ENCODE data around the gene ZMIZ2. TPM values are rescaled to one million over a fixed set of nuclear protein-coding genes. Genes with fewer than 3 reads are reported as not detected.

ZMIZ2 gene
- total RNA-seq, 1 donor from 2014 or later = 99.5 TPM

DNA sequence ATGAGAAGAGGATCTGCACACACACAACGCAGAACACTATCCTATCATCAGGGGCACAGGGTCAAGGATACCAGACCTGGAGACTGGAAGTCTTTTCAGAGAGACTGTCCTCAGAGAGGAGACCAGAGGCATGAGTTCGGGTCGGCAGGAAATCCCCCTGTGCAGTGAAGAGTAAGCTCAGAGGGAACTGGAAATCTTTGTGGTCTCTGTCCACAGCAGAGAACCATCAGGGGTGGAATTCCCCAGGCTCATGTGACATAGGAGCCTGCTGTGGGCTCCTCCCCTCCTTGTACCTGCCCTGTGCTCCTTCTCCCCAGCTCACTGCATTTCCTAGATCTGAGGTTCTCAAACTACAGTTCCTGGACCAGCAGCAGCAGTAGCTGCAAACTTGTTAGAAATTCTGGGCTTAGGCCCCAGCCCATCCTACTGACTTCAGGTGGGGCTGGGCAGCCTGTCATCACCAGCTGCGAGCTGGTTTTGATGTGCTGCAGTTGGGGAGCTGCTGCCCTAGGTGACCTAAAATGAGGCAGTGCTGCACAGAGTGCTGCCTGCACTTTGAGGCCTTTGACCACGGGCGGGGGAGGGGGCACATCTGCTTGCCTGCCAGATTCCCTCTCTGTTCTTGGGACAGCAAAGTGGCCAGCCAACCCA, 2.4 kb downstream of the ZMIZ2 start:
- H3K27ac Mint-ChIP-seq (ENCODE audit: unreplicated experiment) = no peak overlapping the region
- TF ChIP-seq, protein P1, sequence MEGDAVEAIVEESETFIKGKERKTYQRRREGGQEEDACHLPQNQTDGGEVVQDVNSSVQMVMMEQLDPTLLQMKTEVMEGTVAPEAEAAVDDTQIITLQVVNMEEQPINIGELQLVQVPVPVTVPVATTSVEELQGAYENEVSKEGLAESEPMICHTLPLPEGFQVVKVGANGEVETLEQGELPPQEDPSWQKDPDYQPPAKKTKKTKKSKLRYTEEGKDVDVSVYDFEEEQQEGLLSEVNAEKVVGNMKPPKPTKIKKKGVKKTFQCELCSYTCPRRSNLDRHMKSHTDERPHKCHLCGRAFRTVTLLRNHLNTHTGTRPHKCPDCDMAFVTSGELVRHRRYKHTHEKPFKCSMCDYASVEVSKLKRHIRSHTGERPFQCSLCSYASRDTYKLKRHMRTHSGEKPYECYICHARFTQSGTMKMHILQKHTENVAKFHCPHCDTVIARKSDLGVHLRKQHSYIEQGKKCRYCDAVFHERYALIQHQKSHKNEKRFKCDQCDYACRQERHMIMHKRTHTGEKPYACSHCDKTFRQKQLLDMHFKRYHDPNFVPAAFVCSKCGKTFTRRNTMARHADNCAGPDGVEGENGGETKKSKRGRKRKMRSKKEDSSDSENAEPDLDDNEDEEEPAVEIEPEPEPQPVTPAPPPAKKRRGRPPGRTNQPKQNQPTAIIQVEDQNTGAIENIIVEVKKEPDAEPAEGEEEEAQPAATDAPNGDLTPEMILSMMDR (conservative IDR thresholded peaks at IDR 0.05) = no peak
- no peak for DNase-seq (ENCODE audit: low read depth, low spot score)

GRCh38 chr7:44752822-44753221, 4.2 kb downstream of the ZMIZ2 start:
- Mint-ChIP-seq H3K36me3 (ENCODE audit: low read depth) (peaks cover 5% of the 10 kb centered on the region), H3K4me1 (peaks cover 27% of the 10 kb centered on the region), H3K27ac (ENCODE audit: unreplicated experiment) (no peak overlapping the region), H3K4me3 (peak overlapping the region; percentile 26), H3K9me3 (no peaks in the 10 kb centered on the region), H3K27me3 (ENCODE audit: low read depth) (no peaks in the 10 kb centered on the region)
- TF ChIP-seq, protein P1 (conservative IDR thresholded peaks at IDR 0.05) = no peak
- DNase-seq (ENCODE audit: low read depth, low spot score) = no peak

More for the DNA sequence above, 2.4 kb downstream of the ZMIZ2 start:
- H3K9me3 Mint-ChIP-seq = no peaks in the 10 kb centered on the region
- H3K4me3 Mint-ChIP-seq = peak overlapping the region; percentile 87
- peaks cover 5% of the 10 kb centered on the region for H3K36me3 Mint-ChIP-seq (ENCODE audit: low read depth)
- H3K4me1 Mint-ChIP-seq = peaks cover 32% of the 10 kb centered on the region
- no peaks in the 10 kb centered on the region for H3K27me3 Mint-ChIP-seq (ENCODE audit: low read depth)

- no peak overlapping the region for H3K4me3 Mint-ChIP-seq
- peaks cover 17% of the 10 kb centered on the region for H3K4me1 Mint-ChIP-seq
- peaks cover 5% of the 10 kb centered on the region for H3K36me3 Mint-ChIP-seq (ENCODE audit: low read depth)
- TF ChIP-seq, protein P1 (conservative IDR thresholded peaks at IDR 0.05) = no peak
- no peaks in the 10 kb centered on the region for H3K27me3 Mint-ChIP-seq (ENCODE audit: low read depth)
- H3K27ac Mint-ChIP-seq (ENCODE audit: unreplicated experiment) = no peak overlapping the region
- no peaks in the 10 kb centered on the region for H3K9me3 Mint-ChIP-seq
- no peak for DNase-seq (ENCODE audit: low read depth, low spot score)
Observed at GRCh38 chr7:44754802-44755697, 6.4 kb downstream of the ZMIZ2 start.

GRCh38 chr7:44755698-44756627, 7.3 kb downstream of the ZMIZ2 start:
- peak overlapping the region; percentile 71 for H3K27ac Mint-ChIP-seq (ENCODE audit: unreplicated experiment)
- no peak for DNase-seq (ENCODE audit: low read depth, low spot score)
- H3K4me3 Mint-ChIP-seq = no peak overlapping the region
- H3K4me1 Mint-ChIP-seq = peaks cover 8% of the 10 kb centered on the region
- TF ChIP-seq, protein P1 (conservative IDR thresholded peaks at IDR 0.05) = no peak
- H3K27me3 Mint-ChIP-seq (ENCODE audit: low read depth) = no peaks in the 10 kb centered on the region
- H3K36me3 Mint-ChIP-seq (ENCODE audit: low read depth) = no peaks in the 10 kb centered on the region
- H3K9me3 Mint-ChIP-seq = no peaks in the 10 kb centered on the region

GRCh38 chr7:44756904-44757303, 8.3 kb downstream of the ZMIZ2 start:
- TF ChIP-seq, protein P1 (conservative IDR thresholded peaks at IDR 0.05) = no peak
- no peak for DNase-seq (ENCODE audit: low read depth, low spot score)
- H3K9me3 Mint-ChIP-seq = no peaks in the 10 kb centered on the region
- no peaks in the 10 kb centered on the region for H3K27me3 Mint-ChIP-seq (ENCODE audit: low read depth)
- no peak overlapping the region for H3K4me3 Mint-ChIP-seq
- no peak overlapping the region for H3K27ac Mint-ChIP-seq (ENCODE audit: unreplicated experiment)
- H3K4me1 Mint-ChIP-seq = peaks cover 5% of the 10 kb centered on the region
- H3K36me3 Mint-ChIP-seq (ENCODE audit: low read depth) = no peaks in the 10 kb centered on the region
